8988T (cell line): ENCODE measurements around the gene ZMYND8.
"Not testable (repeated sequence)": the region's sequence is repeated elsewhere in the genome, so short reads cannot be mapped to it uniquely, and the experiment has no call there.

ENCODE experiments used
- DNase-seq: peaks from one replicate; pipeline ENCODE4 v3.0.0; 2011

ZMYND8 gene

DNA sequence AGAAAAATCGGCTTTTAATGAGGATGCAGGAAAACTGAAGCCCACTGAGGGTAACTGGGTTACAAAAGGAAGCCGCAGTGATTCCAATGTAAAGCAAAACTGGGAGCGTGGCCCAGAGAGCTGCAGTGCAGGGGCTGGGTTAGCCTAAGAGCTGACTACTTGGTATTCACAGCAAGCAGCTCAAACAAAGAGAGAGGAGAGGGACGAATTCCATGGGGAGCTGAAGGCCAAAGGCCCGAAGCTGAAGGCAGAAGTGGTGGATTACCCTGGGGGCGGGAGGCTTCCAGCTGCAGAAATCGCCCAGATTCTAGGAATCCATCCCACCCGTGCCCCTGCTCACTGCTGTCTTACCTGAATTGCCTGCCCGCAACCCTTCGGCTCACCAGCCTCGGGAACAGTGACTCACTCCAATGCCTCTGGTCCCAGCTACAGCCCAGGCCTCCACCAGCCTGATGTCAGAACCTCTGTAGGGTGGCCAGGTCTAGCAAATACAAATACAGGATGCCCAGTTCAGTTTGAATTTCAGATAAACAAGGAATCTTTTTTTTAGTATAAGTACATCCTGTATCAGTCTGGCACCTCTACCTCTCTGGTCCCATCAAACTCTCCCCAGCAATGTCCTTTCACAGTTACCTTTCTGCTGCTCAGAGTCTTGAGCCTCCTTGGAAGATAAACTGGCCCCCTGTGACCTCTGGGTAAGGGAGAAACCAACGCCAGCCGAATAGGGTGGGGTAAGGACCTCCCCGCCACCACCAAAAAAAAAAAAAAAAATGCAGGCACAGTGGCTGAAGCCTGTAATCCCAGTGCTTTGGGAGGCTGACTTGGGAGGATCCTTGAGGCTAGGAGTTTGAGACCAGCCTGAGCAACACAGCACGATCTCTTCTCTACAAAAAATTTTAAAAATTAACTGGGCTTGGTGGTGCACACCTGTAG lies 14.6 kb upstream of the ZMYND8 start:
- no peak for DNase-seq

DNA sequence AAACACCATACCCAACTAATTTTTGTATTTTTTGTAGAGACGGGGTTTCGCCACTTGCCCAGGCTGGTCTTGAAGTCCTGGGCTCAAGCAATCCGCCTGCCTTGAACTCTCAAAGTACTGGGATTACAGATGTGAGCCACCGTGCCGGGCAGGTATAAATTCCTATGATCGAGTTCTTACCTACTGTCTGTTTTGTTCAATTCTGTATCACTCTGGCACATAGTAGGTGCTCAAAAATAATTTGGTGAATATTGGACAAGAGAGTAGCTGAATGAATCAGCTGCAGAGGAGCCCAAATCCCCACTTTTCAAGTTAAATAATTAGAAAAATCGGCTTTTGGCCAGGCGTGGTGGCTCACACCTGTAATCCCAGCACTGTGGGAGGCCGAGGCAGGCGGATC lies 13.7 kb upstream of the ZMYND8 start:
- no peak for DNase-seq

- no peak for DNase-seq
These were observed 11.8 kb upstream of the ZMYND8 start for GRCh38 chr20:47368301-47368700.

GRCh38 chr20:47366301-47366700 lies 9.8 kb upstream of the ZMYND8 start:
- DNase-seq, result not testable (repeated sequence)

- DNase-seq, result no peak
These were observed 8.7 kb upstream of the ZMYND8 start for GRCh38 chr20:47365023-47365764.

- DNase-seq, result no peak
These were observed 6.1 kb upstream of the ZMYND8 start for GRCh38 chr20:47362361-47363219.

- no peak for DNase-seq
These were observed 4.8 kb upstream of the ZMYND8 start for GRCh38 chr20:47361057-47361915.

DNA sequence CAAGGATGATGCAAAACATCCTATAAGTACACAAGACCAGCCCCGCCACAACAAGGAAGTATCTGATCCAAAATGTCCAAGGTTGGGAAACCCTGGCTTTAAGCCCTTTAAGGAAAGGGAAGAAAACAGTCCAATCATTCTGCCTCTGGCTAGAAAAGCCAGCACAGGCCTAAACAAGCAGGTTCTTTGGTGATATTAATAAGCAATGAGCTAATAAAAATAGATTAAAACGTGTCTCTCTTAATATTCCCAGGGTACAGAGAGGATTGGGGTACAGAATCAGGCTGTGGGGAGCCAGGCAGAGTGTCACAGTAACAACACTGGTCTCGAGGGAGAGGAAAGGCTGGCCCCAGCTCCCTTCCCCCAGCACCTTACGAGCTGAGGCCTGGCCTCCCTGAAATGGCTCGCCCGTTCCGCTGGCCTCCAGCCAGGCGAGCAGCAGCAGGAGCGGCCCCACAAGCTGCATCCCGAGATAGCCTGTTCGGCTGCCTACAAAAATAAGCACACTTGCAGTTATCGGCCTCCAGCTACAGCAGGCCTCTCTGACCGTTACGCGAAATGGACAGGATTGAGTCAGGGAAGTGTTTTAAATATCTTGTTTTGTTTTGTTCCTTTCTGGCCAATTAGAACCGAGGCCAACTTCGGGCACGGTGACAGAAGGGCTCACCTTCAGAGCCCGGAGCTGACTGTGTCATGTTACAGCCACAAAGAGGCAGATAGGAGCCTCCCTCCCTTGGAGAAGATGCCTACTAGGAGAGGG lies 4.0 kb upstream of the ZMYND8 start:
- no peak for DNase-seq

- DNase-seq, result no peak
These were observed 3.2 kb upstream of the ZMYND8 start for GRCh38 chr20:47359530-47360296.

DNA sequence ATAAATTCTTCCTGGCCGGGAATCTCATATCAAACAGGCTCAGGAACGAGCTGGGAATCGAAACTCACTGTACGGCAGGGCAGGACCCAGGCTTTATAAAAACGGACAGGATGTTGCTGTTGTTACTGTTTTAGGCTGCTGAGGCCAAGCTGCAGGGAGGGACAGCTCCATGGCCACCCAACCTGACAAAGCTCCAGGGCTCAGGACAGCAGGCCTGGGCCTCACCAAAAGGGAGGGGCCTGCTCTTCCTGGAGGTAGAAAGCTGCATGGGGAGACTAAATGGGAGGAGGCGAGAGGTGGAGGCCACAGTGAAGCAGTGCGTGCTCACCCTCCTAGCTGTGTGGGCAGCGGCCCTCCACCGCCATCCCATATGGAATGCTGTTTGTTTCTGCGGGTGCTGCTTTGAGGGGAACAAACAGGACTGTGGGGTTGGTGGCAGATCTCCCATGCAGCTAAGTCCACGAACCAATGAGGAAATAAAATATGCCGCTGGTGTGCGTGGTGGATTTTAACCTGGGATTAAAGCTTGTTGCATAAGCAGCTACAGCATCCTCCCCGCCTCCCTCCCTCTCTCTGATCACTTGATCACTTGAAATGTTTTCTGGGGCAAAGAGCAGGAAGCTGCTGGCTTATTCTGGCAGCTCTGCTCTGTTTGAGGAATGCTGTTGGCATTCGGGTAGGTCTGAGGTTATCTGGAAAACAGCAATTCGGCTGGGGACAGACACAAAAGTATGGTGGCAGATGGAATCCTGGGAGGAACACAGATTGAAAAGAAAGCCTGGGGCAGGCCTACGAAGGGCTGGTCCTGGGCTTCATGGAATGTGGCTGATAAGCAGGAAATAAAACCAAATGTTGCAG lies 2.4 kb upstream of the ZMYND8 start:
- no peak for DNase-seq

DNA sequence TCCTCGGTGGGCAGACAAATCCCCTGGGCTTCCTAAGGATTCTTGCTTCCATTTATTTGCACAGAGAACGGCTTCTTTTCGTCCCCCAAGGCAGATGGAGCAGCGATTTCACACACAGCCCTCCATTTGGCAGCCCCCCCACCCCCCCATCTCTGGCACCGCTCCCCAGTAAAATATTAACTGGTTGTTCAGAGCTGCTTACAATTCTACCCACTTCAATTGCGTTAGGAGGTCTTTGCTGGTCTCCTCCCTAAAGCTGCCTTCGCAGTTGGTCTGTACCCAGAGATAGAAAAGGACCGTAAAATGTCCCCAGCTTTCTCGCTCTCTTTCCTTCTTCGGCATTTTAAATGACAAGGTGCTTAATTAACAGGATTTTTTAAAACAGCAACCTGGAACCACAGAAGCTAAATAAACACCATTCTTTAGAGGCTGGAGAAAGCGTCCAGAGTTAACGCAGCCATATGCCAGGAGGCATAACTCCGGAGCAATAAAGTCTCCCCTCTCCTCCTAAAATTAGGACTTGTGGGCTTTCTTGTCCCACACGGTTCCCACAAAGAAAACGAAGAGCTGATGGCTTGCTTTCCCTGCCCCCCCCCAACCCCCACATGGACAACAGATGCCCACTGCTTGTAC lies 1.7 kb upstream of the ZMYND8 start:
- no peak for DNase-seq

DNA sequence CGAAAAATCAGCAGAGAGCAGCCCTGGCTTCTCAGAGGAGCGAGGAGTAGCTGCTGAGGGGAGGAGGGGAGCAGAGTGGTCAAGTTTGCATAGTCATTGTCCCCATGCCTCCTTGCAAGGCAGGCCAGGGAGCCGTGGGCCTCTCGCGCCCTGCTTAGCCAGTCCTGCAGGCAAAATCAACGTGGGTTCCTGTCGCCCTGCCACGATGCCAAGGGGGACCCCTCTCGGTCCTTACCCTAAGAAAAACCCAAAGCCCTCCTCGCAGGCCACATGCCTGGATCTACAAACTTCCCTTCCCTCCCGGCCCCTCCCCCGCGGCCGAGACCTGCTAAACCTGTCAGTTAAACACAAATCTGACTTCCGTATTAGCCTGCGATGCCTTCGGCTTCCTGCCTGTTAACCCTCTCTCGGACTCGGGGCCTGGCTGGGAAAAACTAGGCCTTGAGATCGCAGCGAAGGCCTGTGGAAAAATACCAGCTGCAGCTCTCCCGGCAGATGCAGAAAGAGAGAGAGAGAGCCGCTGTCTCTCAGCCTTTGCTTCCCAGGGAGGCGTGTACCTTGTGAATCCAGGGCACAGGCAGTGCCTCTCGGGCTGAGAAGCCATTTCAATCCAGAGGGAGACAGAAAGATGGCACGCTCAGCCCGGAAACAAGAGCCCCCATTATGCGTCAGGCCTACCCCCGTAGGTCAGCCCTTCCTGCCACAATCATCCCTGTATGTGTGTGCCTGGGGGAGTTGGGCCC lies 968 bp upstream of the ZMYND8 start:
- no peak for DNase-seq

DNA sequence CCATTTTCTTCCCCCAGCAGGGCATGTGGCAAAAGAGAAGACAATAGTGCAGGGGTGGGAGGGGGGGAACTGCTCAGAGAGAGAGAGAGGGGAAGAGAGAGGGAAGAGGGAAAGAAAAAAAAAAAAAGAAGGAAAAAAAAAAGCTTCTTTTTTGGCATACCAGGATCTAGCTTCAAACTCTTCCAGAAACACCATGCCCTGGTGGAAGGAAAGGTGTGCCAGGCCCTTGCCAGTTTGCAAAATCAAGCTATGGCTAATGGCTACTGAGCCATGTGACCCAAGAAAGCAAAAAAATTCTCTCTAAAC lies 326 bp downstream of the ZMYND8 start:
- no peak for DNase-seq

- no peak for DNase-seq
These were observed 845 bp downstream of the ZMYND8 start for GRCh38 chr20:47355489-47356219.

DNA sequence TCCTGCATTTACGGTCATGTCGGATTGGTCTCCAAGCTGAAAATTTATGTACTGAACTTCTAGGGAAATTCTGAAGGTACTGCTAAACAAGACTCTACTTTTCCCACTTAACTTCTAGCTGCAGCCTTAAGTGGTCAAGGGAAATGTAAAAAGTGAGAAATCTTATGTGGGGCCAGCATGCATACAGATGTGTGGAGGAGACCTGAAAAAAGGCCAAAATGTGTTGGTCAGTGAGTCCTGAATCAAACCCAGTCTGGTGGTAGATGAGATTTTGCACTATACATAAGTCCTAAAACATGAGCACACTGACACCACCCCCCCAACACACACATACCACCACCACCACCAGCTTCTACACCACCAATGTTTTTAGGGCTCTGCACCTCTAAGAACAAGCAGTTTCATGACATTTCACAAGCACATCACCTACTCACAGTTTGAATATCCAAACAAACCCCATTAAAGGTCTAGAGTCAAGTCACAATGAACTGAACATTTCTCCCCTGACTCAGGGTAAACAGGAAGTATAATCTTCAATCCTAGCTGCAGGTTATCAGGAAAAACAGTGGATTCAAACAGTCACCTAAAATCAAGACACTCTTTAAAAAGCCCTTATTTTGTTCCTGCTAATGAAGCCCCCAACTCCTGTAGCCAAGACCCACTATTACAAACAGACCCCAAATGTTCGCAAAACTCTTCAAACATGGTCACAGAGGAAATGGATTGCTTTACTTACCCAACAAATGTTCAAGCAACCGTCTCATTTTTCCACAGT lies 1.6 kb downstream of the ZMYND8 start:
- no peak for DNase-seq

DNA sequence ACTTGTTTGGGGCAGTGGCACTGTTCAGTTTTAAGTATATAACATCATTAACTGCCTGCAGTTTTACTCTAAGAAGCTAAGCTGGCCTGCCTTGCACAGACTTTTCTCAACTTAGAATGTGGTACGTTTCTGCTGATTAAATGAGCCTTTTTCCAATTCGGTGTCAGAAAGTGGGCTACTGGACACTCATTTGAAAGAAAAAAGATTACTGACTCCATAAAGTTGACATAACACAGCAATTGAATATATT lies 2.1 kb downstream of the ZMYND8 start:
- DNase-seq, result no peak
